HG03432 (cell line): Measurements from ENCODE around the gene BDH1.
"Not testable (repeated sequence)": the region's sequence is repeated elsewhere in the genome, so short reads cannot be mapped to it uniquely, and the experiment has no call there.

Experiments
- ATAC-seq: cut with Tn5 transposase; IDR thresholded peaks from one replicate; pipeline ENCODE4 v1.9.1; 2021; ENCODE audit warnings: mild to moderate bottlenecking, moderate library complexity; ENCODE audit not compliant: unreplicated experiment

The BDH1 gene

DNA sequence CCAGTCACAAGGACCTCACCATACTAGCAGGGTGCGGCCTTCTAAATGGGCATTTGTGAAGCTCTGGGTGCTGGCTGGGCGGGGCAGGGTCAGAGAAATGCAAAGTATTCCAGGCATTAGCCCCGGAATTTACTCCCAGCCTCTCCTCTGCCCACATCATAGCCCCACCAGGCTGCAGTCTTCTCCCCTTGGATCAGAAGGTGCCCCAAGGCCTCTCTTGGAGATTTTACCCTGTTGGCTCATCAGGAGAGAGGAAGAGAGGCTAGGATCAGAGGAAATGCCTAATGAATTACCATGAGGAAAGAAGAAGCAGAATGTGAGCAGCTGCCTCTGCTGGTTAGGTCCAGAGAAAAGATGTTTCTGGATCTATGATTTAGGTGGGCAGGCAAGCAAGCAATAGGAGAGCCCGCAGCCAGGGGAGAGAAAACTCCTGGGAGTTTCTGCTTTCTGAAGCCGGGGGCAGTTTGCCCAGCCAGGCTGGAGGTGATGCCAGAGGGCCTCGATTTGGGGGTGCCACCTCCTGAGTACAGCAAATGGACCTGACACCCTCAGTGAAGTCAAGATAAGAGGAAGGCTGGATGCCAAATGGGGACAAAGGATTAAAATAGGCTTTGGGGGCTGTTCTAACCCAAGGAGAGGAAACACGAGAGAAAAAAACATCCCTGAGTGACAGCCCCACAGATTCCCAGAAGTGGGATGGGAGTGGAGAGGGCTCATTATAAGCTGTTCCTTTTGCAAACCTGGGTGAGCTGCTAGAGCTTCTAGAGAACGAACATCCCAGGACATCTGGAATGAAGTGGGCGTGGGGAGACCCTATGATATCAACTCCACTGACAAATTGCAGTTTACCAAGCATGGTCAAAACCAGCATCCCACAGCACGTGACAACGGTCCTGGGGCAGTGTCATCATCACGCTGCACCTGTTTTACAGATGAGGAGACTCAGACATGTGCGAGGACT lies 65.4 kb downstream of the BDH1 start:
- ATAC-seq = no peak

DNA sequence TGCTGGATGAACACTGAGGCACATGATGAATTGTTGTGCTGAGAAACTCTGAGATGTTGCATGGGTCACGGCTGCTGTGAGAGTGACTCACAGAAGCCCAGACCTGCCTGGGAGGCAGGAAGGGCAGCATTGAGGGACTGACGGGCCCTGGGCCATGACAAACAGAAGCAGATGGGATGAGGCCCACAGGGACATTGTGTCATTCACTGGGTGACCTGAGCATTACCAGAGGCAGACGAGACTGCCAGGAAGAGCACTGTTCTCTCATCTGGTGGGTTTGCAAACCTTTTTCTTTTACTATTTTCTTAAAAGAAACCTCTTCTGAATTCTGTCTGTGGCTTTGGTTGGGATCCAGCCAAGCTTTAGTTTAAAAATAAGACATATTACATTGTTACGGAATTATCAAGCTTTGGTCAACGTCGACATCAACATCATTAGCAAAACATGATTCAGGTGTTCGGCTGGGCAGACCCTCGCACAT lies 67.8 kb downstream of the BDH1 start:
- ATAC-seq = no peak

DNA sequence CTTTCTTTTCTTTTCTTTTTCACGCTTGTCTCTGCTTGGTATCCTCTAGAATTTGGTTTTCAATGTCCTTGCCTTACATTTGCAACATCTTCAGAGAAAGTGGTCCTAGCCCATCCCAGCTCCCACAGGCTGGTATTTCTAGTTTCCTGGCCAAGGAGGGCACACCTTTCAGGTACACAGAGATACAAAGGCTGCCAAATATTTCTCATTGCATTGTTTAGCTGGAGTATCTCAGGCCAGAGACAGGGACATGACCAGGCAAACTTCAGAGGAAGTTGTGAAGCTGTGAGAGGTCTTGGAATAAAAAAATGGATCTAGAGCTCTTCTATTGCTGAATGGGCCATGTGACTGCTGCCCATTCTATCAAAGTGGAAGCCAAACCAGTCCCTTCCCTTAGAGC lies 68.9 kb downstream of the BDH1 start:
- no peak for ATAC-seq

DNA sequence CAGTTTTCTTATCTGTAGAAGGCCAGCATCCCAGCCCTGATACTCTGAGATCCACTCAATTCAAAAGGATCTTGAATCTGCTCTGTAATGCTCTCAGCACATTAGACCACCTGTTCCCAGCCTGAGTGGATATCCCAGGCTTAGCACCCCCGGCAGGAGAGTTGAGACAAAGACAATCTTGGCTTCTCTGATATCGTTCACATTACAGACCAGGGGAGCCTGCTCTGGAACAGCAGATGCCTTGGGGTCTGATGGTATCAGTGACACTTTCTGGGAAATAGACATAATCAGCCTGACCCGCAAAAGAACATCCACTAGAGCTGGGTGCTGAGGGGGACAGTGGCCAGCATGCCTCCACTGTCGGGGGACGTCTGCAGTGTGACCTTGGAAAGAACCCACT lies 70.6 kb downstream of the BDH1 start:
- ATAC-seq = no peak

DNA sequence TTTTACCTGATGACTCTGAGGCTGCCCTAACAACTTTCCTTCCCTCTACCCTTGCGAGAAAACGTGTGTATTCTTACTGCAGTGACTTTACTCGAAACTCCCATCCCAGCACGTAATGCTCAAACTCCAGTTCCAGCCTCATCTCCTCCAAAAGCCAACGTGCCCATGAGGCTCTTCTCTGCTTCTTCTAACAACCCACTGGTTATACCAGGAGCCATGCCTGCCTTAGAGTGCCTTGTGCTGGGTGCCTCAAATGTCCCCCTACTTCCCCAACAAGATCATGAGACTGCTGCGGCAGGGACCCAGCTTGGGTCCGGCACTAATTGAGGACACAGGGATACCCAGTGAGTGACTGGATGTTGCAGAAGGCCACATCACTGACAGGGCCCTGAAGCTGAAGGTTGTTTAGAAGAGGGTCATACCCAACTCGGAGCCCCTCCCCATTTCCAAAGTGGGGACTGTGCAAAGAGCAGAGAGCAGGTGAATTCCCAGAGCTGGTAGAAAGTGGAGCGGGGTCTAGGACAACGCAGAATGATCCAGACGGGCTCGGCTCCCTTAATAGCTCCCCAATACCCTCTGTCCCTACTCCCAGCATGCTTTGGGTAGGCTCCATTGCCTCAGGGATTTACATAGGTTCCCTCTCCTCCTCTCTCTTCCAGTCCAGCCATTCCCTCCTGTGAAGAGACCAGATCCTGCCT lies 71.4 kb downstream of the BDH1 start:
- no peak for ATAC-seq

DNA sequence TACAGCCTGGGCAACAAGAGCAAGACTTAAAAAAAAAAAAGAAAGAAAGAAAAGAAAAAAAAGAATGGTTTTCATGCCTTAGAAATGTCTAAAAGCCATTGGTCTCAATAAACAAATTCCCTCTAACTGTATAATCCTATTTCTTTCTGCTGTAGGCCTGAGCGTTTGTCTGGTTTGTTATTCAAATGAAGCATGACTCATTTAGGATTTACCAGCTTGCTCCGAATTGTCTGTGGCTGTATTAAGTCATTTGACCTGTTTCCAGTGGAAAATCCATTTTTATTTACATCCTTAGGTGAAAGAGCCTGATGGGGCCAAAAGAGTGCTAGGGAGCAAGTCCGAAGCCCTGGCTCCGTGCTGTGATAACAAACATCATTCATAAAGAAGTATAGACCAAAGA lies 73.8 kb downstream of the BDH1 start:
- no peak for ATAC-seq

DNA sequence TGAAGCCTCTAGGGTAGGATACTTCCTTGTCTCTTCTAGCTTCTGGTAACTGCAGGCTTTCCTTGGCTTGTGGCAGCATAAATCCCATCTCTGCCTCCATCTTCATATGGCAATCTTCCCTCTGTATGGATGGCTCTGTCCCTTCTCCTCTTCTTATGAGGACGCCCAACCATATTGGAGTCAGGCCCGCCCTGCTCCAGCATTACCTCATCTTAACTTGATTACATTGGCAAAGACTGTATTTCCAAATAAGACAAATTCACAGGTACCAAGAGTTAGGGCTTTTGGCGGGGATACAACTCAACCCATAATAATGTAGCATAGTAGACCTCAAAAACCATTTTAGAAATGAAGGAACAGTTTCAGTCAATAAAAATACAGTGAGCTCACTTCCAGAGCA lies 75.4 kb downstream of the BDH1 start:
- no peak for ATAC-seq

DNA sequence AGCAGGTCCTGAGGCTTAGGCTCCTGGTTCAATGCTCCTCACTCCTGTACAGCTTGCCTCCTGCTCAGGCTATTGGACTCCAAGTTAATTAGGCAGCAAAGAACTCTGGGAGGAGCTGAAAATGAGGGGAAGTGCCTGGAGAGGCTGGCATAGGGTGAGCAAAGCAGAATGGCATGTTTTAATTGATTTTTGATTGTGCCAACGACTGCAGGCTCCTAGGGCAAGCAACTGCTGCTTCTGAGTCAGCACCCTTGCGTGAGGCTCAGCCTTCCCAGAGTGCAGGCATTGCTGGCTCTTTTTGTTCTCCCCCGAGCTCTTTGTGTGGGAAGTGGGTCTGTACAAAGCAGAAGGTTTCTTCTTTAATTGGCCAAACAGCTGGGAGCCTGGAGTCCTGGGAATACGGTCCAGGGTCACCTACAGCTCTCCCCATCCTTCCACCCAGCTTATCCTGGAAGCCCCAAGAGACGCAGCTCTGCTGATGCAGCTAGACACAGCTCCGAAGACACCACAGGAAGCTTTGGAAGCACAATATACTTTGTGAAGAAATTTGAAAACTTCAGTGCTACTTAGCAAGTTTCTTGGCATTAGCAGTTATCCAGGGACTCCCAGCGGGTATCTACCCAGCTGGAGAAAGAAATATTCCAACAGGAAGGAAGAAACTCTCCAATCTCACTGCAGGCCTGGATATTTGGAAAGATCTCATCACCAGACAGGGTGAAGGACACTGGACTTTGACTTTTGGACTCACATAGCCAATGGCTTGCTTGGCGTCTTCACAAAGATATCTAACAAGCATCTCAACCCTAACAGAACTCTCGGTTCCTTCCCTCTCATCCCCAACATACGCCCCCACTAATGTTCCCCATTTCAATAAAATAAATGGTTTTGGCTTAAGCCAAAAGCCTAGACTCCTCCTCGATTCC lies 76.8 kb downstream of the BDH1 start:
- no peak for ATAC-seq

DNA sequence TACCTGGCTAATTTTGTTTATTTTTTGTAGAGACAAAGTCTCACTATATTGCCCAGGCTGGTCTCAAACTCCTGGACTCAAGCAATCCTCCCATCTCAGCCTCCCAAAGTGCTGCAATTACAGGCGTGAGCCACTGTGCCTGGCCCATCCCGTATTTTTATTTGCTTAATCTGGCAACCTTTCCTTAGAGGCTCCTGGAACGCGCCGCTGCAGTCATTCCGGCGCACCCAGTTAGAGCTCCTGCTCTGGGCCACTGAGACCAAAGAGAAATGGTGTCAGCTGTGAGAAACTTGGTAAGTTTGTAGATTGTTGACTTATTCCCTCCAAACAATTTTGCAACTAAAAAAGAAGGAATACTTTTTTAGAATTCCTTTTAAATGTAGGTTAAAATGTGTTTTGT lies 78.0 kb downstream of the BDH1 start:
- not testable (repeated sequence) for ATAC-seq

DNA sequence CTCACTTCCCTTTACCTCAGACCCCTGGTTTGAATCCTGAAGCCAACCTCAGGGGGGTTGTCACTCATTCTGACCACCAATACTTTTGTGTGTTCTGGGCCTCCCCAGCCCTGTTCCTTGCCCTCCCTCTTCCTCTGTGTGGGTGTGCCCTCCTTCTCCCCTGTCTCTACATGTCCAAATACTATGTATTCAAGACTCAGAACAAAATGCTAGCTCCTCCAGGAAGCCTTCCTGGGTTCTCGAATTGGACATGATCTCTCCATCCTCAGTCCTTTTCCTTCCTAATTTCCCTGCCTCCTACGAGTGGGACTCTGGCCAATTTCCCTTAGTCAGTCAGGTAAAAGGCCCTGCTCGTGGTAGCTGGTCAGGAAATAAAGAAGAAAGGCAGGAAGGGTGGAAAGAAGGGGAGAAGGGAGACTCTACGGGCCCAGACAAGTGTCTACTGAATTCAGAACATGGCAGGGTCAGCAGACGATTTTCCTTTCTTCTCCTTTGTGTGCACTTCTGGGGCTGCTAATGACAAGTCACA lies 79.7 kb downstream of the BDH1 start:
- no peak for ATAC-seq

DNA sequence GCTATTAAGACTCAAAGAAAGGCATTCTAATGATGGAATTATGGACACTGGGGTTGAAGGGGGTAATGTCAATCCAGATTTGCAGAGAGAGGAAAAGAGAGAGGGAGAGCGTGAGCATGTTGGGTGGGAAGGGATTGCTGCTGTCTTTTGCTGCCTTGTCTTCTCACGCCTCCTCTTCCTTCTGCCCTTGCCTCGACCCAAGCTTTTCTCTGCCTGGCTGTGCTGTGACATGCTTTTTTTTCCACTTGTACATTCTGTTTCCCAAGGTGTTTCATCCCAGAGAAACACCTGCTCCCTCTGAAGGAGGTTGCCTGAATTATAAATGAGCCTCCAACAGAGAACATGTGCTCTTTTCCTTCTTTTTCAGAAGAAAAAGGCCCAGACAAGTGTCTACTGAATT lies 80.3 kb downstream of the BDH1 start:
- ATAC-seq = no peak

DNA sequence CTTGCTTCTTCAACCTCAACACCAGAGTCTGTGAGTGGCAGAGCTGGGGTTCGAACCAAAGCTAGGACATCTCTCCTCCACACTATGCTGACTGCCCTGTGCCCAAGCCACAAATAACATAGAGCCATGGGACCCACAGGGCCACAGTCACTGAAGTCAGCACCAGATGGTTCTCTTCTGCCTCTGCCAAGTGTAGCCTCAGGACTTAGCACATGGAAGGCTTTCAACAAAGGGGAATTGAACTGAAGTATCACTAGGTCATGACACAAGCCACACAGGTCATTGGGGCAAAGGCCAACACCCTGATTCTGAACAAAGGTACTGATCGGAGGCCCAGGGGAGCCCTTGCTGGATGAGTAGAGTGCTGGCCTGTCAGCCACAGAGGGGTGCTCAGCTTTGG lies 83.6 kb downstream of the BDH1 start:
- ATAC-seq = no peak

DNA sequence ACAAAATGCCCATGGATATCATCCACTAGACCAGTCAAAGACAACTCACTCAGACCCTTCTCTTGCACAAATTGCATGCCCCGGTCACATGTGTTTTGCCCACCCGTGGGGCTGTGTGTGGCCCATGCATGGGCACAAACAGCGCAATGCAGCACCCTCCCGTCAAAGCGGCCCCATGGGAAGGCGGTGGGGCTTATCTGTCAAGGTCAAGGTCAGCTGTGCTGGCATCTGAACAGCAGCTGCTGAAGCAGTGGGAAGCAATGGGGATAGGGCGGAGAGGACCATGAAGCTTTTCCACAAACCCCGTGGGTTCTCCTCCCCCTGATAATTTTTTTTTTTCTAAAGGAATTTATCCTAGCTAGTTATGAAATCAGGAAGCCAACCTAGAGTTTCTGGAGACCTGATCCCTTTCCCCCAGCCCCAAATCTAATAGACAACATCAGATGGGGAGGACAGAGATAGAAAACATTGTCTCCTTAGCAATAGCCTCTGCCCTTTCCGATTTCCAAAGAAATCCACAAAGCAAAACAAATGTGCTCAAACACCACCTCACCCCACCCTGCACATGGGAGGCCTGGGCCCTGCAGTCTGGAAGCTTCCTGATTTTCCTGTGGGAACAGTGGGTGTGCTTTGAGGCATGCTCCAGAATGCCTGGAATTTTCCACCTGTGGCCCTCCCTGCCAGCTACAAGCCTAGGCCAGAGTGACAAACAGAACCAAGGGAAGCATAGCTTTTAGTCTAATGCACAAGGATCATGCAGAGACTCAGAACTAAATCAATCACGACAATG lies 84.4 kb downstream of the BDH1 start:
- ATAC-seq = no peak

DNA sequence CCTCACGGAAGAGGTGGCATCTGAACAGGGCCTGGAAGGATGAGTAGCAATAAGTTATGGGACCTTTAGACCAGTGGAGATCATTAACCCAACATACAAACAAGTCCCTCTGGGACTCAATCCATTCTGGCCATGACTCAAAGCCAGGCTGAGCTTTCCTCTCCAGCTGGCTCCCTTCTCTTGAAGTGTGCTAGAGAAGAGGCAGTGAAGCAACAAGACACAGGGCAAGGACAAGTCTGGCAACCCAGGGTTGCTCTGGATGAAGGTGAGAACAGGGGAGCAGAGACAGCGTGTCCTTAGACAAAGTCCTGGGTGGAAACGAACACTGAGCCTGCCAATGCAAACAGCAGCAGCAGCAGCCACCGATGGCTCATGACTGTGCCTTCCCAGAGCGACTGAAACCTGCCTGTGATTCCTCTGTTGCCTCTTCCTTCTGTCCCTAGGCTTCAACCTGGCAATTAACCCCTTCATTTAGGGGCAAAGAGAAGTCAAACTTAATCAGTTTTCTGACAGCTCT lies 86.8 kb downstream of the BDH1 start:
- ATAC-seq = no peak

DNA sequence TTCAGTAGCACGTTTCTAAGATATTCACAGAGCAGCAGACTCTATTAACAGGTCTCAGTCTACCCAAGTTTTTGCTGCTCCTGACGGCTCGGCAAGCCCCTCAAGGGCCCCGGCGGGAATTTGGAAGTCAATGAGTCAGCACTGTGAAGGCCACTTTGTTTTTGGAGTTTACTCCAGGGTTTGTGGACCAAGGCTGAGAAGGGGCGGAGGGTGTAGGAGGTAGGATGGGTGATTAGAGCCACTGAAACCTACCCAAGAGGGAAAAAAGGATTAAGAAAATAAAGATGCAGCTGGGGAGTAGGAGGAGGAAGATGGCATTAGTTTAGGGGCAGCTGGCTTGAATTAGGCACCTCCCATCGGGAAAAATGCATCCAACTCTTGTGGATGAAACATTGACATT lies 87.6 kb downstream of the BDH1 start:
- ATAC-seq = no peak

DNA sequence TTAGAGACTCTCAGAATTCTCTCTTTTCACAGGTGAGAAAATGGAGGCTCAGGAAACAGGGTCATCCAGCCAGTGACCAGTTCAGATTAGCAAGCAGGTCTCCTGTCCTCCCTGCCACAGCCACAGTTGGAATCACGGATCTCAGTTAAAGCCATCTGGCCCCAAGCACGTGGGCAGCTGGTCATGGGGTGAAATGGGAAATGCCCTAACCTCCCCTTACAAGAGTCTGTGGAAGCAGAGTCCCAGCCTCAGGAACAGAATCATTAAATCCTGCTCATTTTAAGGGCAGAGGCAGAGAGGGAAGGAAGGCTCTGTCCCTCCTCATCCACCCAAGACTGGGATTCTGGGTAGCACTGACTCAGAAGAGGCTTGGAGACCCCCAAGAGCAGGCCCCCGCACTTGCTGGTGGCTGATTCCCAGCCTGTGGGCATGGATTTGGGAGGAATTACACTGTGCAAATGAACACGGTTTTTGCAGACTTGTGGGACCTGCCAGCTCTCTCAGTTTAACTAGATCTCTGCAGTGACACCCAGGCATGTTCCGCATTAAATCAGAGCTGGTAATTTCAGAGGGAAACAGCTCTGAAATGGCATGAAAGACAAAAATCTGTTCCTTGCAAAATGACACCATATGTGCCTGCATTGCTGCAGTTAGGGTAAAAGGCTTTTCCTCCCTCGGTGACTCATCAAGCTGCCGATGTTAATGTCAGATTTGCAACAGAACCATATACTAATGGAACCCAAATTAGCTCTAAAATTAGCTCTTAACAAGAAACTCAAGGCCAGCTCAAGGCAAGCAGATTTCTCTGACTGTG lies 89.0 kb downstream of the BDH1 start:
- no peak for ATAC-seq

DNA sequence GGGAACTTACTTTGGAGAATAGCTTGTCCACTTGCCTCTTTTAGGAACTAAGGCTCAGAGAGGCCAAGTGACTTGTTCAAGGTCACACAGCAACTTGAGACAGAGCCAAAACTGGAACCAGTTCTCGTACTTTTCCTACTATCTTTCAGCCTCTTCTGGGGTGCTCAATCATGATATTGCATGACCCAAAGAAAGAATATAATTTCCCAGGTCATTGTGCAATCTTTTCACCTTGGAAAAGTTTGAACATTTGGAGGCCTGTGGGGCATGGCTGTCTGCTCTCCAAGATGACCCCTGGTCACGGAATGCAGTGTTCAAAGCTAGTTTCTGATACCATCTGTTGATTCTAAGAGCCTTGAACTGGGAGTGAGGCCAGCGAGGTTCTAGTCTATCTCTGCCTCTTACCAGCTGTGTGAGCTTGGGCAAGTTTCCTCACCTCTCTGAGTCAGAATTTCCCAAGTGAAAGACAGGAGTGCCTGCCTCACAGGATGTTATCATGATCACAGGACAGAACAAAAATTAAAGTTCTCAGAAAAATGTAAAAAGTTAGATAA lies 89.7 kb downstream of the BDH1 start:
- no peak for ATAC-seq

DNA sequence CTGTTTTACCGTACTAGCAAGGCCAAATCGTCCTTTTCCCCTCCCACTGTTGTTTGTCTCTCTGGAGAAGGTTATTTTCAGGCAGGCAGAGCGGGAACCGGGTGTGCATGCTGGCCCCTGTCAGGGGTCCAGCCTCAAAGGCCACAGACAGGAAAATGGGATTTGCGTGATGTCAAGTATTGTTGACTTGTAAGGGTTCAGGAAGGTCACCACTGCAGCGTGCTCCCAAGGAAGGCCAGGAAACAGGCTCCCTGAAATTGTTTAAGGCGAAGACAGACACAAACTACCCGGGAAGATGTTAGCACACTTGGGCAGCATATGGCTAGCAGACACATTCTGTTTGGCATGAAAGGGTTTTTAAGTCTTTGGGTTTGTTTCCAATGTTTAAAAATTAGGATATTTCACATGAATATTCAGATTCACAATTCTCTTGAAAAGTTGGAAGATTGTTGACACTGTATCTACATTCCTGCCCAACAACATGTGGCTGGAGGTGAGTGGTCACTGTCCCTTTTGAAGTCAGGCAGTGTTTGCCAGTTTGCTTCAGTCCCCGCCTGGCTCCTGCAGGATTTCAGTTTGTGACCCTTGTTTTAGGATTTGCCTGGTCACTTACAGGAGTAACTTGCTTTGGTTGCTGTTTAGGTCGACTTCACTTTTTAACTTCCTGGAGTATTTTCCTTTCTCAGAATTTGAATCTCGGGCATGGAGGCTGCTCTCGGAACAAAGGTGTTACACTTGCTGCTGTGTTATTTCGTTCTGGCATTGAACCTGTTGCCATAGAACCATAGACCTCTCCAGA lies 90.4 kb downstream of the BDH1 start:
- ATAC-seq = no peak
